K562 (cell line): Measurements from ENCODE around the gene CRKL. TPM values are rescaled to one million over a fixed set of nuclear protein-coding genes. Genes with fewer than 3 reads are reported as not detected.

Experiments used
- CBFB ChIP-seq: sonication (generic); formaldehyde crosslinking; IDR thresholded peaks from 2 replicates; pipeline ENCODE4 v1.4.0; 2020; ENCODE audit warnings: mild to moderate bottlenecking, missing genetic modification reagents
- E2F3 ChIP-seq: fragments of 250-450 bp; sonication (Bioruptor Pico); IDR thresholded peaks from 2 replicates; pipeline ENCODE4 v1.4.0; 2020; ENCODE audit warnings: mild to moderate bottlenecking
- EGR1 ChIP-seq: fragments of 450-650 bp; conservative IDR thresholded peaks from 2 replicates; pipeline ENCODE4 v1.6.1; 2017; ENCODE audit warnings: mild to moderate bottlenecking
- FOS ChIP-seq: IDR thresholded peaks from 3 replicates; pipeline ENCODE4 v1.6.1; 2011; ENCODE audit not compliant: insufficient read length; ENCODE audit errors: extremely low read depth
- GTF2A2 ChIP-seq: IDR thresholded peaks from 2 replicates; pipeline ENCODE4 v1.6.1; 2016; ENCODE audit warnings: mild to moderate bottlenecking, missing genetic modification characterization, missing compliant biosample characterization
- ID3 ChIP-seq, 2 experiments: fragments of 250-450 bp in 1 of 2; fragments of 450-650 bp in 1 of 2; sonication (Bioruptor Pico) in 1 of 2; IDR thresholded peaks; 2 replicates each; pipeline versions ENCODE4 v1.6.1 to v1.8.0; 2016 to 2021; ENCODE audit warnings: mild to moderate bottlenecking in 2 of 2, moderate library complexity in 2 of 2, missing compliant biosample characterization in 1 of 2, missing genetic modification characterization in 1 of 2
- NFRKB ChIP-seq: fragments of 450-650 bp; IDR thresholded peaks from 2 replicates; pipeline ENCODE4 v1.6.1; 2016; ENCODE audit warnings: low read depth
- PTBP1 ChIP-seq: fragments of 200-400 bp; formaldehyde crosslinking; IDR thresholded peaks from 2 replicates; pipeline ENCODE4 v1.6.1; 2017; ENCODE audit warnings: low read depth, low read length
- SMARCA4 ChIP-seq: fragments of 450-650 bp; IDR thresholded peaks from 2 replicates; pipeline ENCODE4 v1.6.1; 2016
- SMARCB1 ChIP-seq: IDR thresholded peaks from 2 replicates; pipeline ENCODE4 v1.6.1; 2011; ENCODE audit warnings: improper control_type of control experiment, low read depth; ENCODE audit not compliant: insufficient read length
- TCF7L2 ChIP-seq: fragments of 150-350 bp; IDR thresholded peaks from 2 replicates; pipeline ENCODE4 v1.6.1; 2016; ENCODE audit warnings: low read depth, mild to moderate bottlenecking, low read length, moderate library complexity
- TEAD4 ChIP-seq, 2 experiments: sonication (generic) in 1 of 2; formaldehyde crosslinking in 1 of 2; IDR thresholded peaks; 2 replicates each; pipeline versions ENCODE4 v1.6.1 to v1.8.0; 2012 to 2022; ENCODE audit warnings: borderline replicate concordance in 1 of 2, inconsistent platforms in 1 of 2, low read length in 1 of 2, mild to moderate bottlenecking in 1 of 2, missing genetic modification reagents in 1 of 2
- YBX1 ChIP-seq: fragments of 450-650 bp; IDR thresholded peaks from 2 replicates; pipeline ENCODE4 v1.7.1; 2016; ENCODE audit warnings: mild to moderate bottlenecking
- ZFP1 ChIP-seq: fragments of 450-650 bp; formaldehyde crosslinking; IDR thresholded peaks from 2 replicates; pipeline ENCODE4 v1.4.0; 2020; ENCODE audit warnings: mild to moderate bottlenecking, mixed read lengths
- ZNF318 ChIP-seq, 2 experiments: fragments of 450-650 bp; IDR thresholded peaks; 2 replicates each; pipeline ENCODE4 v1.6.1; 2016; ENCODE audit warnings: mild to moderate bottlenecking in 2 of 2, borderline replicate concordance in 1 of 2, low read depth in 1 of 2, moderate library complexity in 1 of 2
- ZNF830 ChIP-seq: fragments of 250-450 bp; sonication (Bioruptor Pico); IDR thresholded peaks from 2 replicates; pipeline ENCODE4 v1.5.0; 2021; ENCODE audit warnings: mild to moderate bottlenecking
- polyA plus RNA-seq, 8 experiments: library from polyadenylated mRNA; depleted of rRNA in 4 of 8; stranded (reverse) in 5 of 8; unstranded in 3 of 8; fragments of >200 nt; fragmentation: Nextera tagmentation in 2 of 8; fragmentation: Illumina TruSeq in 1 of 8; extraction: Ambion mirVana in 2 of 8; extraction: Trizol in 1 of 8; gene quantifications; 2 replicates each; pipeline versions ENCODE4 v1.2.1 to v1.2.3, GENCODE V29; 2011 to 2014; ENCODE audit warnings: inconsistent platforms in 1 of 8, missing spikeins in 1 of 8
- total RNA-seq, 7 experiments: library from RNA; depleted of rRNA in 6 of 7; stranded (reverse); fragments of >200 nt in 6 of 7; fragmentation: Illumina TruSeq in 2 of 7; extraction: Trizol in 2 of 7; gene quantifications; 2 replicates each; pipeline versions ENCODE4 v1.2.1 to v1.2.3, GENCODE V29; 2011 to 2021; ENCODE audit warnings: low replicate concordance in 1 of 7

CRKL gene
- total and polyA plus RNA-seq, 9 of the 15 experiments (the other 6 are each of a cell fraction or from before 2014, with no cell fraction given): 100 to 263 (median 124) TPM

GRCh38 chr22:20885557-20886323, 31.5 kb upstream of the CRKL start (continued):
- TF ChIP-seq ZNF318 (IDR thresholded peaks at IDR 0.05; ENCODE audit: borderline replicate concordance in 1 of 2, low read depth in 1 of 2) (peak in 1 of 2 experiments; percentile 50; a peak in 1 of 4 replicates), CBFB (CRISPR knock-in tag) (peak; percentile 98), SMARCA4 (peak; percentile 95), ID3 (CRISPR knock-in tag; IDR thresholded peaks at IDR 0.05) (no peak), ID3 (tag; IDR thresholded peaks at IDR 0.05) (peak; percentile 97), NFRKB (peak; percentile 56; the same call in 1 of the 2 replicates), ZNF830 (CRISPR knock-in tag) (peak; percentile 97; the same call in 1 of the 2 replicates), PTBP1 (0 out of 2 replicates have a peak, but pooled peaks have one; percentile 65), FOS (no peak), GTF2A2 (tag) (no peak), E2F3 (peak; percentile 92), ZFP1 (CRISPR knock-in tag) (no peak), TEAD4 (IDR thresholded peaks at IDR 0.05; ENCODE audit: low read length) (peak; percentile 78), TEAD4 (CRISPR knock-in tag; IDR thresholded peaks at IDR 0.05; ENCODE audit: borderline replicate concordance) (peak; percentile 32; the same call in 1 of the 2 replicates), EGR1 (no peak), TCF7L2 (peak; percentile 49; the same call in 1 of the 2 replicates), YBX1 (no peak), SMARCB1 (peak; percentile 93)
